LNCAP (cell line): ENCODE data around the gene RANBP10.

Experiments used
- TF ChIP-seq, protein P1 (sequence below): fragments of 450-650 bp; IDR thresholded peaks from 2 replicates; pipeline ENCODE4 v1.5.1; 2017; ENCODE audit warnings: mild to moderate bottlenecking

Gene RANBP10

DNA sequence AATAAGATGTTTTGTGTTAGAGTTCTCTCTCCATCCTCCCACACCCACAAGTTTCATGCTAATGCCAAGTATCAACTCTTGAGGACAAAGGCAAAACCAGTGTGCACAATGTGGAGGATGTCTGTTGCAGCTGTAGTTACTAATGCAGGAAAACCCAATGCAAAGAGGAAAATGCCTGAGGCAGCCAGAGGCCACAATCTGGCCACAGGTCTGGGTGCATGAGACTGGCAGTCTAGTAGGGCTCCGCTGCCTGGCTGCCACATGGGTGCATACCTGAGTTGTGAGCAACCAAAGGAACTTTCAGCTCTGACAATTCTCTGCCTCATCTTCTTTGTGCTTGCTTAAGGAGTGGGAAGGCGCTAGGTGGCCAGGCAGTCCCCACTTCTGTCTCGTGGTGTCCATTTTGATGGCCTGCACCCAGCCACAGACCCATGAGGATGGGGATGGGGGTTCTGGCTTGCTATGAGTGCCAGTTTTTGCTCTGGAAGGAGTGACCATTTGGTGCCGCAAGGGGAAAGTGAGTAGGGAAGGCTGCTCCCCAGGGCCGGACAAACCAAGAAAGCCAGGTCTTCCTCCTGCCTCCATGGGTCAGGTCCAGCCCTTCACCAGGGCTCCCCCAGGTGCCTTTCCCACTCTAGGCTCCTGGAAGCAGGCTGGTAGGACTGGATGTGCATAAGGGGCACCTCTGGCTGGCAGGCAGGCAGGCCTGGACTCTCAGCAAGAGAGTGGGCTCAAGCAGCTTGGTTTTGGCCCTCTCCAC, 83.0 kb downstream of the RANBP10 start:
- TF ChIP-seq, protein P1, sequence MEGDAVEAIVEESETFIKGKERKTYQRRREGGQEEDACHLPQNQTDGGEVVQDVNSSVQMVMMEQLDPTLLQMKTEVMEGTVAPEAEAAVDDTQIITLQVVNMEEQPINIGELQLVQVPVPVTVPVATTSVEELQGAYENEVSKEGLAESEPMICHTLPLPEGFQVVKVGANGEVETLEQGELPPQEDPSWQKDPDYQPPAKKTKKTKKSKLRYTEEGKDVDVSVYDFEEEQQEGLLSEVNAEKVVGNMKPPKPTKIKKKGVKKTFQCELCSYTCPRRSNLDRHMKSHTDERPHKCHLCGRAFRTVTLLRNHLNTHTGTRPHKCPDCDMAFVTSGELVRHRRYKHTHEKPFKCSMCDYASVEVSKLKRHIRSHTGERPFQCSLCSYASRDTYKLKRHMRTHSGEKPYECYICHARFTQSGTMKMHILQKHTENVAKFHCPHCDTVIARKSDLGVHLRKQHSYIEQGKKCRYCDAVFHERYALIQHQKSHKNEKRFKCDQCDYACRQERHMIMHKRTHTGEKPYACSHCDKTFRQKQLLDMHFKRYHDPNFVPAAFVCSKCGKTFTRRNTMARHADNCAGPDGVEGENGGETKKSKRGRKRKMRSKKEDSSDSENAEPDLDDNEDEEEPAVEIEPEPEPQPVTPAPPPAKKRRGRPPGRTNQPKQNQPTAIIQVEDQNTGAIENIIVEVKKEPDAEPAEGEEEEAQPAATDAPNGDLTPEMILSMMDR: no peak

DNA sequence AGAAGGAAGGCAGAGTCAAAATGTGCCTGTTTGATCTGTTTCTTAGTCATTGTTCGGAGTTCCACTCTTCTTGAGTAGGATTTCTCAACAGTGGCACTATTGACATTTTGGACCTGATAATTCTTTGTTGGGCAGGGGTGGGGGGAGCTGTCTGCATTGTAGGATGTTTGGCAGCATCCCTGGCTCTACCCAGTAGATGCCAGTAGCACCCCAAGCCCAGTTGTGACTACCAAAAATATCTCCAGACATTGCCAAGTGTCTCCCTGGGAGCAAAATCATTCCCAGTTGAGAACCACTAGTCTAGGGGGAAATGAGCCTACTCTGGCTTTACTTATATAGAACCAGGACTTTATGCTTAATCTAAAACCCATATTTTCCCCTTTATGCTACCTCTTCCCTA, 86.1 kb downstream of the RANBP10 start:
- TF ChIP-seq, protein P1: no peak

DNA sequence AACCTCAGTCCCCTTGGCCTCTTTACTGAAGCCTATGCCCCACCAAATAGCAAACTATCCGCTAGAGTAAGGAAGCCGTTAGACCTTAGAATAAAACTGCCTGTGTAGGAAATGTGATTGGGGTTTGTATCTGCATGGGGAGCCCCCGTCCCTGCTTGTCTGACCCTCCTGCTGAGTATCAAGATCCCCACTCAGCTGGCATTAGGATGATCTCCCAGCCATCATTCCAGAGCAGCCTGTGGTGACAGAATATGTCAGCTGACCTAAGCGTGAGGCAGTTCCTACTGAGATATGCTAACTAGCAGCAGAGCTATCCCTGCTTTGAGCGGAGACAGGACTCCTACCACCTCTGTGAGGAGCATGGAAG, 86.6 kb downstream of the RANBP10 start:
- TF ChIP-seq, protein P1: no peak

DNA sequence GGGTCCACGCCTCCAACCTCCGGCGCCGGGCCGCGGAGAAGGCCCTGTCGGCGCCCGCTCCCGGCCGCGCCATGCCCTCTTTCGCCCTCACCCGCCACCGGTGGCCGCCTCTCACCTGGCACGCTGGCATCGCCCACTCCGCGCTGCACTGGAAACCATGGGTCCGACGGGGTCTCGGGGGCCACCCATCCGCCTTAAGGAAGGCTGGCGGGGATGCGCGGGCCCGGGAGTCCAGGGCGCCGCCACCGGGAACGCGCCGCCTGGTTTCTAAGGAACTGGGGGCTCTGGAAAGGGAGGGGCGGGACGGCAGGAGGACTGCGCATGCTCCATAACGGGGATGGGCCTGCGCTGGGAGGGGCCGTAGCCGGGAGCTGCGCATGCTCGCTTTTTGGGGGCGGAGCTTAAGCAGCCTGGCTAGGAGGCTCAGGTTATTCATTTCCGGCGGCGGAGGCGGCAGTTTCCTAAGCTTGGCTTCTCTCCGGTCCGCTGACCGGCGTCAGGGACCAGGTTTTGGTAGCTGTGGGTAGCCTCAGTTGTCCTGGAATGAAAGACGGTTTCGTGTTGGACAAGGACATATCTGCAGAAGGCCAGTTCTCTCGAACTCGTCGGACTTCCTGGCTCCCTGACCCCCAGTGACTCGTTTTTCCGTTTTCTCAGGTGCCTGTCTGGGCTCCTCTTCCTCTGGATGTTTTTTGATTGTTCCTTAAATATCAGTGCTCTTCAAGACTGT, 87.1 kb downstream of the RANBP10 start, which contains the start of gene GFOD2:
Gene GFOD2, minus strand, starts transcription at position 269 of the 730 bp plus-strand sequence. CDS start 33,601 bp downstream, outside the sequence.
- TF ChIP-seq, protein P1: no peak

DNA sequence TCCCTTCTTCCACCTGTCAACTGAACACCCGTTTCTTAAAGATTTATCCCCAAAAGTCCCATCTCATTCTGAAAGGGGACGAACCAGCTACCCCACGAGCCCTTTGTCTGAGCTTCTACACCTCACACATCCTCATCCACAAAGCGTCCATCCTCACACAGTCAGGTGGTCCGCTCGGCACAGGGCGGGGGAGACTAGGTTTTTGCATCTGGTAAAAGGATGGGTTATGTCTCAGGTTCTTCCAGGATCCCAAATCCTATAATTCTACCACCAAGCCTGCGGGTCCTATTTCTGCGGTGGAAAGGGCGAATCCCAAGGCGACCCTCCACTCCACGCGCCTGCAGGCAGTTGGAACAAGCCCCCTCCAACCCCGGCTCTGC, 87.7 kb downstream of the RANBP10 start:
- TF ChIP-seq, protein P1: no peak

DNA sequence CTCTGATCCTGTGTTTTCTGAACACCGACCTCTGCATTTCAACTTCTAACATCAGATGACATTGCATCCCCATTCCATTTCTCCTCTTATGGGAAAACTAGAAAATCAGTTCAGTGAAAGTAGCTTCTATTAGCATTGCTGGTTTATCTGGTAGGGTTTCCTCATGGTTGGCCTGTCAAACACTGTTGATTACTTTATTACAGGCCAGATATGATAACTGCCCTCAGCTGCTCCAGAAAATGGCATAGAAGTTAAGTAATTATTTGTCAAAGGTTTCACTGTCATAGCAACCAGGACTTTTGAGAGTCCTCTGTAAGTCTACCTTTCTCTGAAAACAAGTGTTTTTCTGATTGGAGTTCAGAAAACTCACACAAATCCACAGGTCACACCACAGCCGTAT, 90.3 kb downstream of the RANBP10 start:
- TF ChIP-seq, protein P1: no peak

DNA sequence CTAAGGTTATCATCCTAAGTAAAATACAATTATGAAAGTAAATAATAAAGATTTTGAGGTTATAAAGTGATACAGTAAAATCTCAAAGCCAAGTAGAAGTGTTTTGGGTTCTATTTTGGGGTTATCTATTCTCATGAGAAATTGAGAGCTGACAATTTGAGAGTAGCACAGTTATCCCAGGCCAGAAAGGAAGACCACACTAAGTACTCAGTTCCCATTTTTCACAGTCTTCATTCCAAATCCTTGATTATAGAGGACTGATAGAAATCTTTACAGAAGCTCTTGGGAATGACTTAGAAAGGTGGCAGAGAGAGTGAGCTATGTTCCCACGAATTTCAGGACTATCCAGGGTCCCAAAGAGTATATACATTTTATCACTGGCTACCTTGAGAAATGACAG, 91.8 kb downstream of the RANBP10 start:
- TF ChIP-seq, protein P1: no peak
